ENCODE data around the gene NECTIN1. TPM values are rescaled to one million over a fixed set of nuclear protein-coding genes. Genes with fewer than 3 reads are reported as not detected.

The NECTIN1 gene
- total RNA-seq, 1 donor from 2014 or later = 10.4 TPM

DNA sequence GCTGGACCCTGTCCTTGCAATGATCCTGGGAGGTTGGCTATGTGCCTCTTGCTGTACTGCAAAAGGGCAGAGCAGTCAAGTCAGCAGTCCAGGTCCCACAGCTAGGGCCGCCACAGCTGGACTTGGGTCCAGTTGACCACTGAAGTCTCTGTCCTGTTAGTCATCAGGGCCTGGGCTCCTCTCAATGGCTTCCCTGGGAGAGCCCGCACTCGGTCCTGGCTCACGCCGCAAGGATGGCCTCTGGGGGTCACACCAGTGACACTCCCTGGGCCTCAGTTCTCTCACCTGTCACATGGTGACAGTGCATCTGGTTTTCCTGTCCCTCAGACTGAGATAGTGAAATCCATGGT is 85.1 kb downstream of the NECTIN1 start:
- TF ChIP-seq, protein P1, sequence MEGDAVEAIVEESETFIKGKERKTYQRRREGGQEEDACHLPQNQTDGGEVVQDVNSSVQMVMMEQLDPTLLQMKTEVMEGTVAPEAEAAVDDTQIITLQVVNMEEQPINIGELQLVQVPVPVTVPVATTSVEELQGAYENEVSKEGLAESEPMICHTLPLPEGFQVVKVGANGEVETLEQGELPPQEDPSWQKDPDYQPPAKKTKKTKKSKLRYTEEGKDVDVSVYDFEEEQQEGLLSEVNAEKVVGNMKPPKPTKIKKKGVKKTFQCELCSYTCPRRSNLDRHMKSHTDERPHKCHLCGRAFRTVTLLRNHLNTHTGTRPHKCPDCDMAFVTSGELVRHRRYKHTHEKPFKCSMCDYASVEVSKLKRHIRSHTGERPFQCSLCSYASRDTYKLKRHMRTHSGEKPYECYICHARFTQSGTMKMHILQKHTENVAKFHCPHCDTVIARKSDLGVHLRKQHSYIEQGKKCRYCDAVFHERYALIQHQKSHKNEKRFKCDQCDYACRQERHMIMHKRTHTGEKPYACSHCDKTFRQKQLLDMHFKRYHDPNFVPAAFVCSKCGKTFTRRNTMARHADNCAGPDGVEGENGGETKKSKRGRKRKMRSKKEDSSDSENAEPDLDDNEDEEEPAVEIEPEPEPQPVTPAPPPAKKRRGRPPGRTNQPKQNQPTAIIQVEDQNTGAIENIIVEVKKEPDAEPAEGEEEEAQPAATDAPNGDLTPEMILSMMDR (IDR thresholded peaks at IDR 0.05) = no peak
- no peaks in the 10 kb centered on the region for H3K27me3 ChIP-seq
- ATAC-seq = no peak
- no peaks in the 10 kb centered on the region for H3K36me3 ChIP-seq
- no peak for DNase-seq
- no peaks in the 10 kb centered on the region for H3K9me3 ChIP-seq
- no peak overlapping the region for H3K27ac ChIP-seq
- no peaks in the 10 kb centered on the region for H3K4me1 ChIP-seq
- intact Hi-C loops (cut with DNase I) = no loop called here
- H3K4me3 ChIP-seq = no peak overlapping the region

DNA sequence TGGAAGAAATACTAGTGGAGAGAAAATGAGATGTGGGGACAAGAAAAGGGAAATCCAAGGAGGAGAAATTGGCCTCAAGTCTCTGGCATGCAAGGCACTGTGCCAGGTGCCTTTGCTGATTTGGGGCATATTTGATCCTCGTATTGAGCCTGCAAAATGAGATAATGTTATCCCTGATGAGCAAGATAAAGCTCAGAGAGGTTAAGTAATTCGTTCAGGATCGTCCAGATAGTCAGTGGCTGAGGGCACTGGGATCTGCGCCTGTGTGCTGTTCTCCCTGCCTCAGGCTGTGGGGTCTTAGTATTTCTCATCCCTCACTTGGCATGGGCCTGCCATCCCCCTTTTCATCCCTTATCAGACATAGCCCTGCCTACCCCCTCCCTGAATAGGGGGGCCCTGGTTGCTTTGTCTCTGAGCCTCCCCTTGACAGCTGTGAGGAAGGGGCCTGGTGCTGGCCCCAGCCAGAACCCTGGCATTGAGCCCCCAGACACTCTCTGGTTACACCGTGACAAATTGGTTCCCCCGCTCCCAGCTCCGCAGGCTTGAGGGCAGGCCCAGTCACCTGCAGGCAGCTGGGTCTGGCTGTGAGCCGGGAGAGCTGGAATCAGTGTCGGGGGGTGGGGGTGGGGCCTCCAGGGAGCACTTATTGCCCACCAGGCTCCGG is 85.7 kb downstream of the NECTIN1 start:
- no peak overlapping the region for H3K4me3 ChIP-seq
- TF ChIP-seq, protein P1 (IDR thresholded peaks at IDR 0.05) = no peak
- no peaks in the 10 kb centered on the region for H3K36me3 ChIP-seq
- DNase-seq (no peak), ATAC-seq (no peak)
- H3K27ac ChIP-seq = no peak overlapping the region
- H3K4me1 ChIP-seq = no peaks in the 10 kb centered on the region
- no peaks in the 10 kb centered on the region for H3K9me3 ChIP-seq
- H3K27me3 ChIP-seq = no peaks in the 10 kb centered on the region
- intact Hi-C loops (cut with DNase I) = no loop called here

DNA sequence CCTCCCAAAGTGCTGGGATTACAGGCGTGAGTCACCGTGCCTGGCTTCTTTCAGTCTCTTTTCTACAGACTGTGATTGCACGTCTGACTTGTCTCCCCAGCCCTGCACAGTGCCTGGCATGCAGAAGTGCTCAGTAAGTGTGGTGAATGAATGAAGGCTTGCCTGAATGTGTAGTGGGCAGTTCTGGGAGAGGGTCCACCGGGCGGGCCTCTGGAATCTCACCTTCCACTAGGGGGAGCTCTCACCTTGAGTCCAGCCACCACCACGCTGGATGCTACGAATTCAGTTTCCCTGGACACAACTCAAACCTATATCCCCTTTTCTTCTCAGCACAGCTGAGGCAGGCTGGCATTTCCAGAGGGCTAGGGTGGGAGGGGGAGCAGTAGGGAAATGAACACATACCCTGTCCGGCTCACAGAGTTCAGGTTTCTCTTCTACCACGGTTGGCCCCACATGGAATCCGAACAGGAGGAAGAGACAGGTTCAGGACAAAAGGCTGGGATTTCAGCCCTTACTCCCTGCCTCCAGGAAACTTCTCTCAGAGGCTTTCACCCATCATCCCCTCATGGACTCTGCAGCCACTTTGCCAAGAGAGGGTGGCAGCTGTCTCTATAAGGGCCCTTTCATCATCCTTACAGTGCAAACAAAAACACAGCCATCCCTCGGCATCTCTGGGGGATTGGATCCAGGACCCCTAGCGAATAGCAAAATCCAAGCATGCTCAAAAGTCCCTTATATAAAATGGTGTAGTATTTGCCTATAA is 86.8 kb downstream of the NECTIN1 start:
- Histone ChIP-seq H3K4me1 (no peaks in the 10 kb centered on the region), H3K27ac (no peak overlapping the region), H3K9me3 (no peaks in the 10 kb centered on the region), H3K36me3 (no peaks in the 10 kb centered on the region), H3K4me3 (no peak overlapping the region), H3K27me3 (no peaks in the 10 kb centered on the region)
- intact Hi-C loops (cut with DNase I) = no loop called here
- DNase-seq (no peak), ATAC-seq (peak; percentile 49)
- TF ChIP-seq, protein P1 (IDR thresholded peaks at IDR 0.05) = peak; percentile 46

DNA sequence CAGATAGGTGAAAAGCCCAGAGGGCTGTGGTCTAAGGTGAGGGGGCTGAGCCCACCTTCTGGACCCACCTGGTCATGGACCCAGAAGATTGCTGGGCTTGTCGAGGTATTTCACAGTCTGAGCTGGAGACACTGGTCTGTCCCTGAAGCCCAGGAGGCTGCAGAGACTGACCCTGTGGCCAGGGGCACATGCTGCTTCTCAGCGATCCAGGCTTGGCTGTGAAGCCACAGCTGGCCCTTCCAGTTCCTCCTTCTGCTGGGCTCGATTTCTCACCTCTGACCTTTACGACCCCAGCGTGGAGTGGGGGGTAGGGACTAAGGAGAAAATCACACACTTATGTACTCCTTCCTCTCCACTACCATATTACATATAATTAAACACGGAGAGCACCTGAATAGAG is 88.5 kb downstream of the NECTIN1 start:
- no peak overlapping the region for H3K27ac ChIP-seq
- no peak for DNase-seq
- no peak overlapping the region for H3K4me3 ChIP-seq
- H3K27me3 ChIP-seq = no peaks in the 10 kb centered on the region
- no peaks in the 10 kb centered on the region for H3K36me3 ChIP-seq
- no peak for ATAC-seq
- H3K9me3 ChIP-seq = no peaks in the 10 kb centered on the region
- intact Hi-C loops (cut with DNase I) = no loop called here
- TF ChIP-seq, protein P1 (IDR thresholded peaks at IDR 0.05) = no peak
- no peaks in the 10 kb centered on the region for H3K4me1 ChIP-seq

DNA sequence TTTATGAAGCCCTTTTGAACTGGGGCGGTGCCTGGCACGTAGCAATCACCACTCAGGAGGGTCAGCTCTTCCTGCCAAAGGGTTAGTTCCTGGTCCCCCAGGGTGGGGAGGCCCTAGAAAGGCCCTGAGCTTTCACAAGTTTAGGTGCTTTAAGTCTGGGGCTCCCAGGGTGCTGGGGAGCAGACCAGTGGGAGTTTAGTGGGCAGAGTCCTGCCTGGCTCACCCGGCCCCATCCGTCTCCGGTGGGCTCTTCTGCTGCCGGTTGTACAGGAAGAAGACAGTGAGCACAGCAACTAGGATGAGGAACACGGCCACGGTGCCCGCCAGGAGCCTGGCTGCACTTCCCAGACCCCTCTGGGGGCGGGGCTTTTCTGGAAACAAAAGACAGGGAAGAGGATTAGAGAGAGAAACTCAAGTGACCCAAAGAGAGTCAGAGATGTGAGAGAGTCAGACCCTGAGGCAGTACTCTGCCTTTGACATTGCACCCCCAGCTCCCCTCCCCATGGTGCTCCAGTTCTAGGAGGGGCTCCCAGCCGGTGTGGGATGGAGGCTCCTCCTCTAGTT is 89.3 kb downstream of the NECTIN1 start:
- Histone ChIP-seq H3K9me3 (no peaks in the 10 kb centered on the region), H3K27ac (no peak overlapping the region), H3K4me3 (no peak overlapping the region), H3K4me1 (no peaks in the 10 kb centered on the region), H3K36me3 (no peaks in the 10 kb centered on the region), H3K27me3 (no peaks in the 10 kb centered on the region)
- TF ChIP-seq, protein P1 (IDR thresholded peaks at IDR 0.05) = no peak
- DNase-seq (no peak), ATAC-seq (no peak)
- intact Hi-C loops (cut with DNase I) = no loop called here
